HCT116 (cell line): ENCODE results near the gene SEH1L.

Experiments
- CEBPB ChIP-seq: IDR thresholded peaks from 2 replicates; pipeline ENCODE4 v1.6.1; 2012; ENCODE audit warnings: low read depth
- CTCF ChIP-seq, 3 experiments: fragments of 200-600 bp in 1 of 3; sonication (generic) in 1 of 3; IDR thresholded peaks in 2 of 3; conservative IDR thresholded peaks in 1 of 3; 2 replicates each; pipeline ENCODE4 v1.5.1; 2012 to 2017; ENCODE audit warnings: low read depth in 2 of 3, low read length in 2 of 3, antibody characterized with exemption in 1 of 3, borderline replicate concordance in 1 of 3, control low read depth in 1 of 3, mild to moderate bottlenecking in 1 of 3, mixed read lengths in 1 of 3, mixed run types in 1 of 3, moderate library complexity in 1 of 3; ENCODE audit not compliant: insufficient read depth in 1 of 3
- EZH2 ChIP-seq: fragments of 200-600 bp; sonication (generic); IDR thresholded peaks from 2 replicates; pipeline ENCODE4 v1.6.1; 2017; ENCODE audit warnings: antibody characterized with exemption, mixed run types
- EZH2phosphoT487 ChIP-seq: fragments of 200-600 bp; IDR thresholded peaks from 2 replicates; pipeline ENCODE4 v1.6.1; 2018; ENCODE audit warnings: antibody characterized with exemption, borderline replicate concordance
- POLR2A ChIP-seq: IDR thresholded peaks from 2 replicates; pipeline ENCODE4 v1.7.0; 2011; ENCODE audit warnings: borderline replicate concordance; ENCODE audit not compliant: insufficient read depth, insufficient read length; ENCODE audit errors: extremely low read depth
- POLR2AphosphoS5 ChIP-seq: IDR thresholded peaks from 2 replicates; pipeline ENCODE4 v1.6.1; 2011; ENCODE audit warnings: mild to moderate bottlenecking, low read depth, low read length, moderate library complexity
- REST ChIP-seq: IDR thresholded peaks from 2 replicates; pipeline ENCODE4 v1.6.1; 2012; ENCODE audit warnings: low read depth
- SIN3A ChIP-seq: IDR thresholded peaks from 2 replicates; pipeline ENCODE4 v1.6.1; 2012; ENCODE audit warnings: low read depth
- SP1 ChIP-seq: IDR thresholded peaks from 2 replicates; pipeline ENCODE4 v1.6.1; 2012; ENCODE audit warnings: low read depth
- ZBTB33 ChIP-seq: IDR thresholded peaks from 2 replicates; pipeline ENCODE4 v1.6.1; 2011; ENCODE audit warnings: mild to moderate bottlenecking, low read length, moderate library complexity; ENCODE audit not compliant: insufficient replicate concordance; ENCODE audit errors: extremely low read depth

GRCh38 chr18:13005289-13005688, 57.5 kb downstream of the SEH1L start:
- TF ChIP-seq SIN3A (no peak), CTCF (IDR thresholded peaks at IDR 0.05 in 2 of 3, conservative IDR thresholded peaks at IDR 0.05 in 1 of 3; ENCODE audit: borderline replicate concordance in 1 of 3, insufficient read depth in 1 of 3, low read depth in 2 of 3, low read length in 2 of 3) (no peak), ZBTB33 (no peak), POLR2A (no peak), POLR2AphosphoS5 (no peak), CEBPB (no peak), SP1 (no peak), REST (no peak), EZH2 (no peak), EZH2phosphoT487 (no peak)
